H1 (cell line): ENCODE measurements around the gene CELSR1. TPM values are rescaled to one million over a fixed set of nuclear protein-coding genes. Genes with fewer than 3 reads are reported as not detected.

Source experiments
- CTCF ChIA-PET: fragments of 300-600 bp; sonication (Branson Sonifier 250); formaldehyde crosslinking; loops from one replicate; lab custom pipeline; 2021; ENCODE audit not compliant: partially characterized antibody; lab: Charles Lee
- POLR2A ChIA-PET: fragments of 300-600 bp; sonication (Branson Sonifier 250); formaldehyde crosslinking; loops from one replicate; lab custom pipeline; 2021; ENCODE audit warnings: inconsistent platforms; ENCODE audit not compliant: partially characterized antibody; lab: Charles Lee
- DNase-seq, 2 experiments: peaks; one replicate each; pipeline versions ENCODE4 v3.0.0 to v3.0.0-alpha.2; 2010 to 2022; ENCODE audit warnings: low spot score in 2 of 2, low read depth in 1 of 2, mixed read lengths in 1 of 2
- FAIRE-seq: peaks from 2 replicates; lab custom pipeline; 2011; peaks lifted over from hg19 to GRCh38; lab: Jason Lieb, UNC
- H2AFZ ChIP-seq: 2 replicates; pipeline ENCODE4 v1.8.1; 2012; ENCODE audit warnings: low read length, inconsistent platforms
- H2AK5ac ChIP-seq: 2 replicates; pipeline ENCODE4 v1.6.1; 2013; ENCODE audit warnings: low read depth, low read length
- H2BK120ac ChIP-seq: replicated peaks from 2 replicates; pipeline ENCODE3; 2013; ENCODE audit warnings: low read depth, low read length, inconsistent platforms
- H2BK12ac ChIP-seq: 2 replicates; pipeline ENCODE4 v1.6.1; 2013; ENCODE audit warnings: low read depth, low read length
- H2BK15ac ChIP-seq: 2 replicates; pipeline ENCODE4 v1.6.1; 2013; ENCODE audit warnings: low read length
- H2BK20ac ChIP-seq: 2 replicates; pipeline ENCODE4 v1.6.1; 2013; ENCODE audit warnings: low read length
- H2BK5ac ChIP-seq: 2 replicates; pipeline ENCODE4 v1.6.1; 2013; ENCODE audit warnings: low read depth, low read length
- H3K14ac ChIP-seq: 2 replicates; pipeline ENCODE4 v1.6.1; 2013; ENCODE audit warnings: inconsistent platforms; ENCODE audit not compliant: insufficient read length
- H3K18ac ChIP-seq: 2 replicates; pipeline ENCODE4 v1.6.1; 2013; ENCODE audit warnings: low read length; ENCODE audit errors: extremely low read depth
- H3K23ac ChIP-seq: 2 replicates; pipeline ENCODE4 v1.6.1; 2013; ENCODE audit warnings: inconsistent platforms; ENCODE audit not compliant: insufficient read length
- H3K23me2 ChIP-seq: 2 replicates; pipeline ENCODE4 v1.6.1; 2013; ENCODE audit warnings: low read depth, low read length
- H3K27ac ChIP-seq: 2 replicates; pipeline ENCODE4 v1.6.1; 2011; ENCODE audit warnings: low read depth, low read length, inconsistent platforms
- H3K27me3 ChIP-seq, 4 experiments: replicated peaks in 1 of 4; 1 replicate in 1 of 4; 2 replicates in 3 of 4; pipeline versions ENCODE4 v1.6.1 to v1.8.1; 2011 to 2013; ENCODE audit warnings: low read length in 3 of 4, mild to moderate bottlenecking in 3 of 4, inconsistent platforms in 2 of 4, mixed read lengths in 2 of 4, moderate library complexity in 1 of 4; ENCODE audit not compliant: control insufficient read depth in 3 of 4, insufficient read depth in 3 of 4; ENCODE audit errors: extremely low read depth in 1 of 4
- H3K36me3 ChIP-seq, 4 experiments: 2 replicates each; pipeline versions ENCODE4 v1.6.1 to v1.8.1; 2011 to 2013; ENCODE audit warnings: mild to moderate bottlenecking in 4 of 4, low read length in 3 of 4, moderate library complexity in 2 of 4, control low read depth in 1 of 4, inconsistent platforms in 1 of 4; ENCODE audit not compliant: insufficient read depth in 4 of 4, control insufficient read depth in 2 of 4
- H3K4ac ChIP-seq: replicated peaks from 2 replicates; pipeline ENCODE3; 2013; ENCODE audit warnings: low read length, low read depth, mixed read lengths, inconsistent platforms; ENCODE audit not compliant: insufficient read length
- H3K4me1 ChIP-seq, 4 experiments: replicated peaks in 1 of 4; 1 replicate in 1 of 4; 2 replicates in 3 of 4; pipeline versions ENCODE4 v1.6.1 to v1.8.1; 2011 to 2013; ENCODE audit warnings: low read length in 3 of 4, inconsistent platforms in 2 of 4, mixed read lengths in 1 of 4; ENCODE audit not compliant: insufficient read depth in 4 of 4, control insufficient read depth in 3 of 4
- H3K4me2 ChIP-seq, 2 experiments: 2 replicates each; pipeline versions ENCODE4 v1.6.1 to v1.8.1; 2011 to 2013; ENCODE audit warnings: low read depth in 2 of 2, low read length in 2 of 2, control low read depth in 1 of 2, inconsistent platforms in 1 of 2, mild to moderate bottlenecking in 1 of 2; ENCODE audit not compliant: insufficient read depth in 1 of 2
- H3K4me3 ChIP-seq, 4 experiments: fragments of 200-600, 300-600 bp in 1 of 4; sonication (generic), shearing (Covaris generic), sonication (Bioruptor Twin) in 1 of 4; 2 replicates each; pipeline versions ENCODE4 v1.5.1 to v1.8.1; 2011 to 2016; ENCODE audit warnings: low read length in 4 of 4, low read depth in 3 of 4, control low read depth in 2 of 4, inconsistent platforms in 2 of 4, mild to moderate bottlenecking in 2 of 4, mixed read lengths in 1 of 4, moderate library complexity in 1 of 4; ENCODE audit not compliant: insufficient read depth in 2 of 4; ENCODE audit errors: extremely low read depth in 1 of 4
- H3K56ac ChIP-seq: replicated peaks from 2 replicates; pipeline ENCODE3; 2013; ENCODE audit warnings: low read depth, mild to moderate bottlenecking, mixed read lengths, low read length, inconsistent platforms; ENCODE audit not compliant: insufficient read length
- H3K79me1 ChIP-seq: 2 replicates; pipeline ENCODE4 v1.6.1; 2013; ENCODE audit warnings: low read depth, low read length, control low read depth
- H3K79me2 ChIP-seq, 2 experiments: 2 replicates each; pipeline versions ENCODE4 v1.6.1 to v1.8.1; 2012 to 2013; ENCODE audit warnings: low read length in 2 of 2, mild to moderate bottlenecking in 2 of 2, inconsistent platforms in 1 of 2; ENCODE audit not compliant: insufficient read depth in 2 of 2, control insufficient read depth in 1 of 2
- H3K9ac ChIP-seq, 4 experiments: replicated peaks in 1 of 4; 1 replicate in 1 of 4; 2 replicates in 3 of 4; pipeline versions ENCODE4 v1.6.1 to v1.8.1; 2011 to 2013; ENCODE audit warnings: low read depth in 3 of 4, low read length in 3 of 4, control low read depth in 2 of 4, mild to moderate bottlenecking in 2 of 4, moderate library complexity in 2 of 4, inconsistent platforms in 1 of 4; ENCODE audit errors: extremely low read depth in 1 of 4
- H3K9me3 ChIP-seq, 2 experiments: 2 replicates each; pipeline versions ENCODE4 v1.6.1 to v1.8.1; 2012 to 2013; ENCODE audit warnings: mild to moderate bottlenecking in 2 of 2, moderate library complexity in 2 of 2, control low read depth in 1 of 2, inconsistent platforms in 1 of 2, low read depth in 1 of 2, low read length in 1 of 2, mixed read lengths in 1 of 2; ENCODE audit not compliant: insufficient read depth in 2 of 2
- H4K20me1 ChIP-seq, 2 experiments: replicated peaks in 1 of 2; 2 replicates each; pipeline versions ENCODE3 to v1.8.1; 2011 to 2013; ENCODE audit warnings: inconsistent platforms in 2 of 2, low read length in 2 of 2, mild to moderate bottlenecking in 1 of 2; ENCODE audit not compliant: insufficient read depth in 2 of 2, control insufficient read depth in 1 of 2
- H4K5ac ChIP-seq: 2 replicates; pipeline ENCODE4 v1.6.1; 2013; ENCODE audit warnings: low read length, low read depth, mixed read lengths, inconsistent platforms; ENCODE audit not compliant: insufficient read length
- H4K8ac ChIP-seq: 2 replicates; pipeline ENCODE4 v1.8.0; 2013; ENCODE audit warnings: mild to moderate bottlenecking, moderate library complexity, low read length, inconsistent platforms; ENCODE audit not compliant: insufficient read depth; ENCODE audit errors: extremely low read depth
- H4K91ac ChIP-seq: replicated peaks from 2 replicates; pipeline ENCODE3; 2013; ENCODE audit warnings: low read length, mixed read lengths, inconsistent platforms; ENCODE audit not compliant: insufficient read length
- KDM4A ChIP-seq: IDR thresholded peaks from one replicate; pipeline ENCODE4 v1.7.1; 2012; ENCODE audit warnings: low read depth, mild to moderate bottlenecking, moderate library complexity, low read length, inconsistent platforms; ENCODE audit not compliant: severe bottlenecking
- MAFK ChIP-seq: IDR thresholded peaks from 2 replicates; pipeline ENCODE4 v1.6.1; 2012; ENCODE audit warnings: low read depth, mild to moderate bottlenecking, improper control_type of control experiment, low read length
- RAD21 ChIP-seq, 2 experiments: IDR thresholded peaks in 1 of 2; conservative IDR thresholded peaks in 1 of 2; 2 replicates each; pipeline ENCODE4 v1.6.1; 2011; ENCODE audit warnings: low read depth in 2 of 2, low read length in 2 of 2, improper control_type of control experiment in 1 of 2, inconsistent platforms in 1 of 2, mild to moderate bottlenecking in 1 of 2, moderate library complexity in 1 of 2
- SRF ChIP-seq: IDR thresholded peaks from 2 replicates; pipeline ENCODE4 v1.6.1; 2011; ENCODE audit warnings: mild to moderate bottlenecking, low read depth, low read length, moderate library complexity
- TBP ChIP-seq: IDR thresholded peaks from 2 replicates; pipeline ENCODE4 v1.6.1; 2011; ENCODE audit warnings: low read depth, low read length, improper control_type of control experiment
- WGBS, 2 experiments: shearing (Covaris generic) in 1 of 2; methylation state at CpG; one replicate each; pipeline versions ENCODE4 v1.1.6 to v1.1.7; 2013 to 2015; ENCODE audit warnings: low lambda C conversion rate in 2 of 2, mixed read lengths in 2 of 2, inconsistent platforms in 1 of 2, low coverage in 1 of 2, missing lambda C conversion rate in 1 of 2; ENCODE audit not compliant: insufficient replicate concordance in 2 of 2, insufficient coverage in 1 of 2, insufficient read length in 1 of 2; ENCODE audit errors: extremely low coverage in 1 of 2, missing lambda C conversion rate in 1 of 2; 5-methylcytosine and 5-hydroxymethylcytosine counted together
- polyA plus RNA-seq, 7 experiments: library from polyadenylated mRNA; depleted of rRNA in 3 of 7; stranded (reverse) in 5 of 7; unstranded in 2 of 7; fragments of >200 nt in 5 of 7; fragments of 200-250 nt in 2 of 7; gene quantifications; 1 replicate in 5 of 7; 2 replicates in 1 of 7; 4 replicates in 1 of 7; pipeline versions ENCODE4 v1.2.1 to v1.2.3, GENCODE V29; 2011 to 2013; ENCODE audit warnings: missing spikeins in 2 of 7, mixed read lengths in 2 of 7
- total RNA-seq: library from RNA; stranded (reverse); fragmentation: NEBNext Ultra II Directional; extraction: Animal tissue kit (Norgen Biotek cat#: 25700); gene quantifications from 2 replicates; pipeline ENCODE4 v1.2.1, GENCODE V29; 2021

Gene CELSR1
- total and polyA plus RNA-seq, 2 of the 8 experiments (the other 6 are each of a cell fraction or from before 2014, with no cell fraction given), result 9.0 to 12.4 TPM

DNA sequence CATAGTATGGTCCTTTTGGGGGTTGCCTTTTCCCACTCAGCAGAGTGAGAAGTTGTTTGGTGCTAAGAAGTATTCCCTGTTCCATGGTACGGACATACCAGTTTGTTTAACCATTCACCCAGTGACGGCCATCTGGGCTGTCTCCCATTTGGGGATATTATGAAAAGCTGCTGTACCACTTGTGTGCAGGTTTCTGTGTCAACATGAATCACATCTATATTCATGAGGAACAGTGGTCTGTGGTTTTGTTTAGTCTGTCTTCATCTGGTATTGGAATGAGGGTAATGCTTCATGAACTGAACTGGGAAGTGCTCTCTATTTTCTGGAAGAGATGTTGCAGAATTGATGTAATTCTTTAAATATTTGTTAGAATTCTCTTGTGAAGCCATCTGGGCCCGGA is 112.4 kb downstream of the CELSR1 start:
- no peak overlapping the region for H3K4me2 ChIP-seq
- H2BK15ac ChIP-seq, result no peak overlapping the region
- H3K27me3 ChIP-seq, result no peaks in the 10 kb centered on the region
- H3K14ac ChIP-seq, result no peak overlapping the region
- H2AK5ac ChIP-seq, result no peak overlapping the region
- no peak overlapping the region for H3K9ac ChIP-seq
- no peak overlapping the region for H2BK120ac ChIP-seq
- H2BK5ac ChIP-seq, result no peak overlapping the region
- no peaks in the 10 kb centered on the region for H3K4me1 ChIP-seq
- DNase-seq, result no peak
- ChIA-PET CTCF (no interaction called here), POLR2A (no interaction called here)
- H3K9me3 ChIP-seq, result no peaks in the 10 kb centered on the region
- no peak overlapping the region for H3K4me3 ChIP-seq
- no peak overlapping the region for H3K23ac ChIP-seq
- FAIRE-seq, result no peak
- no peak overlapping the region for H4K91ac ChIP-seq
- no peak overlapping the region for H3K18ac ChIP-seq
- no peaks in the 10 kb centered on the region for H3K79me2 ChIP-seq
- no peak overlapping the region for H4K8ac ChIP-seq
- H3K4ac ChIP-seq, result no peak overlapping the region
- no peaks in the 10 kb centered on the region for H3K36me3 ChIP-seq
- H4K5ac ChIP-seq, result no peak overlapping the region
- H2BK20ac ChIP-seq, result no peak overlapping the region
- H3K79me1 ChIP-seq, result no peaks in the 10 kb centered on the region
- 62% methylated on average over 3 of the region's 3 CpGs; no CpG with 5 or more reads in 1 of the 2 experiments for WGBS, 2 experiments
- no peak overlapping the region for H3K27ac ChIP-seq
- no peaks in the 10 kb centered on the region for H3K23me2 ChIP-seq
- H3K56ac ChIP-seq, result no peak overlapping the region
- no peak overlapping the region for H2AFZ ChIP-seq
- H4K20me1 ChIP-seq, result peaks cover under 1 to 6% of the 10 kb centered on the region in 2 experiments
- no peak overlapping the region for H2BK12ac ChIP-seq
- no peak for TF ChIP-seq RAD21 (IDR thresholded peaks at IDR 0.05 in 1 of 2, conservative IDR thresholded peaks at IDR 0.05 in 1 of 2; ENCODE audit: low read depth in 2 of 2, low read length in 2 of 2)
- TF ChIP-seq SRF, result no peak
- TF ChIP-seq MAFK, result no peak
- no peak for TF ChIP-seq KDM4A
- TF ChIP-seq TBP, result no peak
